ENCODE results near the gene JAK2. TPM values are rescaled to one million over a fixed set of nuclear protein-coding genes. Genes with fewer than 3 reads are reported as not detected.

JAK2 gene
- total RNA-seq, 5 donors from 2014 or later (not counting 1 experiment from before 2014, with no cell fraction given), result 12.6 to 16.2 (median 15.0) TPM

DNA sequence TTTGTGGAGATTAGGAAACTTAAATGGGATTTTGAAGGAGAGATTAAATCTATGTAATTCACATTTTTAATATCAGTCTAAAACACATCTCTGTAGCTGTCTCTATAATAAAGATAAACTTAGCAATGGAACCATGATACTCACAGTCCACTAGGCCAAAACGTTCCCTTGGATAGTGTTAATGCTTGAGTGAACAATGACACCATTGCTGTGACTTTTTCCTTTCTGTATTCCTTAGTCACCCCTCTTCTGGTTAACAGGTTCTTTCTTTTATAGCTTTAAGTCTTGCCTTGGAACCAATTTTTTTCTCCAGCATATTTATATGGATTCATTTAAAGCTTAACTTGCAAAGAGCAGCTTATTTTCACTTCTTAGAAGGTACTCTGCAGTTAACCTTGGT lies 137.0 kb downstream of the JAK2 start:
- no peaks in the 10 kb centered on the region for H3K4me1 Mint-ChIP-seq
- H3K4me3 Mint-ChIP-seq, result no peak overlapping the region
- Histone ChIP-seq H3K4me1 (ENCODE audit: control insufficient read depth in 1 of 2, extremely low read depth in 1 of 2, insufficient read depth in 2 of 2, low read length in 2 of 2) (no peaks in the 10 kb centered on the region), H3K4me3 (ENCODE audit: control insufficient read depth in 1 of 2, extremely low read depth in 1 of 2, low read length in 1 of 2) (no peak overlapping the region), H3K36me3 (ENCODE audit: control insufficient read depth in 2 of 2, extremely low read depth in 1 of 2, insufficient read depth in 1 of 2, low read length in 1 of 2) (peaks cover 0 to 13% of the 10 kb centered on the region in 2 donors), H3K27ac (ENCODE audit: low read length) (no peak overlapping the region), H3K9me3 (no peaks in the 10 kb centered on the region), H3K27me3 (replicated peaks in 1 of 2; ENCODE audit: control insufficient read depth in 2 of 2, extremely low read depth in 1 of 2, insufficient read depth in 2 of 2, low read length in 1 of 2) (no peaks in the 10 kb centered on the region)
- no peaks in the 10 kb centered on the region for H3K27me3 Mint-ChIP-seq
- ATAC-seq (replicated peaks in 1 of 4) (no peak), DNase-seq (no peak)
- WGBS (ENCODE audit: insufficient coverage), result no CpG with 5 or more reads among the region's 1 CpG
- no peak overlapping the region for H3K27ac Mint-ChIP-seq
- no peaks in the 10 kb centered on the region for H3K9me3 Mint-ChIP-seq
- ChIA-PET POLR2A (no interaction called here), CTCF (no interaction called here)
- peaks cover 52% of the 10 kb centered on the region for H3K36me3 Mint-ChIP-seq

GRCh38 chr9:5122516-5122915 lies 137.4 kb downstream of the JAK2 start:
- no CpG with 5 or more reads among the region's 3 CpGs for WGBS (ENCODE audit: insufficient coverage)
- H3K9me3 Mint-ChIP-seq, result no peaks in the 10 kb centered on the region
- no peak overlapping the region for H3K27ac Mint-ChIP-seq
- Histone ChIP-seq H3K4me1 (ENCODE audit: control insufficient read depth in 1 of 2, extremely low read depth in 1 of 2, insufficient read depth in 2 of 2, low read length in 2 of 2) (no peaks in the 10 kb centered on the region), H3K9me3 (no peaks in the 10 kb centered on the region), H3K4me3 (ENCODE audit: control insufficient read depth in 1 of 2, extremely low read depth in 1 of 2, low read length in 1 of 2) (no peak overlapping the region), H3K36me3 (ENCODE audit: control insufficient read depth in 2 of 2, extremely low read depth in 1 of 2, insufficient read depth in 1 of 2, low read length in 1 of 2) (peaks cover 0 to 13% of the 10 kb centered on the region in 2 donors), H3K27ac (ENCODE audit: low read length) (no peak overlapping the region), H3K27me3 (replicated peaks in 1 of 2; ENCODE audit: control insufficient read depth in 2 of 2, extremely low read depth in 1 of 2, insufficient read depth in 2 of 2, low read length in 1 of 2) (no peaks in the 10 kb centered on the region)
- CTCF ChIA-PET, result no interaction called here
- ATAC-seq (replicated peaks in 1 of 4), result no peak
- POLR2A ChIA-PET, result no interaction called here
- H3K27me3 Mint-ChIP-seq, result no peaks in the 10 kb centered on the region
- no peak overlapping the region for H3K4me3 Mint-ChIP-seq
- H3K36me3 Mint-ChIP-seq, result peaks cover 53% of the 10 kb centered on the region
- DNase-seq, result no peak
- H3K4me1 Mint-ChIP-seq, result no peaks in the 10 kb centered on the region

DNA sequence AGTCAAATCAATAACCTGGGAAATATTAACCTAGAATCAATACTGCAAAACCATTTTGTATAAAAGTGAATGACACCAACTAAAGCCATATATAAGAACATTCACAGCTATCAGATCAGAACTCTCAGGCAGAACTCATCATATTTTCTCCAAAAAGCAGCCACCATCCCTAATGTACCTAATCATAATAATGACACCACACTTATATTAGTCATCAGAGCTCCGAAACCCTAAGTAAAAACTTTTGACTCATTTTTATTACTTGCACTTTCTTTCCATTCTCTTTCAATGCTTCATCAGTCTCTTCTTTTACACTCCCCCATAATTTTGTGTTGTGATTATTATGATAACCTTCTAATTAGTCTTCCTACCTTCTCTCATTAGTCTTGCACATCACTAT lies 155.1 kb downstream of the JAK2 start:
- no peaks in the 10 kb centered on the region for H3K27me3 Mint-ChIP-seq
- H3K36me3 Mint-ChIP-seq, result peaks cover 45% of the 10 kb centered on the region
- Histone ChIP-seq H3K36me3 (ENCODE audit: control insufficient read depth in 2 of 2, extremely low read depth in 1 of 2, insufficient read depth in 1 of 2, low read length in 1 of 2) (no peaks in the 10 kb centered on the region), H3K27me3 (replicated peaks in 1 of 2; ENCODE audit: control insufficient read depth in 2 of 2, extremely low read depth in 1 of 2, insufficient read depth in 2 of 2, low read length in 1 of 2) (no peaks in the 10 kb centered on the region), H3K4me3 (ENCODE audit: control insufficient read depth in 1 of 2, extremely low read depth in 1 of 2, low read length in 1 of 2) (no peak overlapping the region), H3K27ac (ENCODE audit: low read length) (no peak overlapping the region), H3K9me3 (peaks cover 3% of the 10 kb centered on the region), H3K4me1 (ENCODE audit: control insufficient read depth in 1 of 2, extremely low read depth in 1 of 2, insufficient read depth in 2 of 2, low read length in 2 of 2) (no peaks in the 10 kb centered on the region)
- H3K27ac Mint-ChIP-seq, result no peak overlapping the region
- no peak for ATAC-seq (replicated peaks in 1 of 4)
- WGBS (ENCODE audit: insufficient coverage), result no CpG with 5 or more reads among the region's 1 CpG
- H3K4me3 Mint-ChIP-seq, result no peak overlapping the region
- peaks cover 27 to 55% (median 29%) of the 10 kb centered on the region in 3 donors for H3K9me3 Mint-ChIP-seq
- CTCF ChIA-PET, result no interaction called here
- DNase-seq, result no peak
- no peaks in the 10 kb centered on the region for H3K4me1 Mint-ChIP-seq
- POLR2A ChIA-PET, result no interaction called here

DNA sequence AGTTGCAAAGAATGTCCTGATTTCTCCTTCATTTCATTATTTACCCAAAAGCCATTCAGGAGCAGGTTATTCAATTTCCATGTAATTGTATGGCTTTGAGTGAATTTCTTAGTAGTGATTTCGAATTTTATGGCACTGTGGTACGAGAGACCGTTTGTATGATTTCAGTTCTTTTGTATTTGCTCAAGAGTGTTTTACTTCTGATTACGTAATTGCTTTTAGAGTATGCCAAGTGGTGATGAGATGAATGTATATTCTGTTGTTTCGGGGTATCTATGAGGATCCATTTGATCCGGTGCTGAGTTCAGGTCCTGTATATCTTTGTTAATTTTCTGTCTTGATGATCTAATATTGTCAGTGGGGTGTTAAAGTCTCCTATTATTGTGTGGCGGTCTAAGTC lies 159.1 kb downstream of the JAK2 start:
- H3K36me3 ChIP-seq (ENCODE audit: control insufficient read depth in 2 of 2, extremely low read depth in 1 of 2, insufficient read depth in 1 of 2, low read length in 1 of 2), result peaks cover 0 to 2% of the 10 kb centered on the region in 2 donors
- no peaks in the 10 kb centered on the region for H3K4me1 ChIP-seq (ENCODE audit: control insufficient read depth in 1 of 2, extremely low read depth in 1 of 2, insufficient read depth in 2 of 2, low read length in 2 of 2)
- H3K4me3 ChIP-seq (ENCODE audit: control insufficient read depth in 1 of 2, extremely low read depth in 1 of 2, low read length in 1 of 2), result no peak overlapping the region
- DNase-seq (no peak), ATAC-seq (replicated peaks in 1 of 4) (no peak)
- peaks cover 69% of the 10 kb centered on the region for H3K36me3 Mint-ChIP-seq
- H3K27ac ChIP-seq (ENCODE audit: low read length), result no peak overlapping the region
- ChIA-PET CTCF (no interaction called here), POLR2A (no interaction called here)
- no peak overlapping the region for H3K27ac Mint-ChIP-seq
- H3K4me3 Mint-ChIP-seq, result no peak overlapping the region
- H3K9me3 ChIP-seq, result peaks cover 3% of the 10 kb centered on the region
- no peaks in the 10 kb centered on the region for H3K27me3 Mint-ChIP-seq
- no peaks in the 10 kb centered on the region for H3K4me1 Mint-ChIP-seq
- peaks cover 18 to 50% (median 21%) of the 10 kb centered on the region in 3 donors for H3K9me3 Mint-ChIP-seq
- no peaks in the 10 kb centered on the region for H3K27me3 ChIP-seq (replicated peaks in 1 of 2; ENCODE audit: control insufficient read depth in 2 of 2, extremely low read depth in 1 of 2, insufficient read depth in 2 of 2, low read length in 1 of 2)
- WGBS (ENCODE audit: insufficient coverage), result 85% methylated on average over 6 of the region's 7 CpGs

- H3K4me3 ChIP-seq (ENCODE audit: control insufficient read depth in 1 of 2, extremely low read depth in 1 of 2, low read length in 1 of 2), result no peak overlapping the region
- no peak for DNase-seq
- H3K4me1 ChIP-seq (ENCODE audit: control insufficient read depth in 1 of 2, extremely low read depth in 1 of 2, insufficient read depth in 2 of 2, low read length in 2 of 2), result no peaks in the 10 kb centered on the region
- Mint-ChIP-seq H3K4me3 (no peak overlapping the region), H3K4me1 (no peaks in the 10 kb centered on the region), H3K36me3 (peaks cover 72% of the 10 kb centered on the region), H3K27me3 (no peaks in the 10 kb centered on the region), H3K27ac (no peak overlapping the region), H3K9me3 (peaks cover 18 to 55% (median 23%) of the 10 kb centered on the region in 3 donors)
- POLR2A ChIA-PET, result no interaction called here
- no peaks in the 10 kb centered on the region for H3K27me3 ChIP-seq (replicated peaks in 1 of 2; ENCODE audit: control insufficient read depth in 2 of 2, extremely low read depth in 1 of 2, insufficient read depth in 2 of 2, low read length in 1 of 2)
- 100% methylated on average over 1 of the region's 1 CpG for WGBS (ENCODE audit: insufficient coverage)
- peaks cover 3% of the 10 kb centered on the region for H3K9me3 ChIP-seq
- ATAC-seq (replicated peaks in 1 of 4), result no peak
- H3K27ac ChIP-seq (ENCODE audit: low read length), result no peak overlapping the region
- H3K36me3 ChIP-seq (ENCODE audit: control insufficient read depth in 2 of 2, extremely low read depth in 1 of 2, insufficient read depth in 1 of 2, low read length in 1 of 2), result peaks cover 0 to 2% of the 10 kb centered on the region in 2 donors
- CTCF ChIA-PET, result no interaction called here
Measured at GRCh38 chr9:5146241-5146640, 161.2 kb downstream of the JAK2 start.

Other genes starting within 250 kb of the JAK2 start
- gene AK3, start 244.1 kb upstream of the JAK2 start, total RNA-seq, result 10 to 100 TPM; 20.0 to 25.7 (median 23.1) TPM
- 10 to 100 TPM; 22.0 to 38.7 (median 24.2) TPM for gene RCL1, start 192.3 kb upstream of the JAK2 start, total RNA-seq
- not detected for gene INSL6, start 200.4 kb downstream of the JAK2 start, total RNA-seq
- not detected for gene INSL4, start 246.1 kb downstream of the JAK2 start, total RNA-seq

Measured in T-cell (primary cell).